Measurements from ENCODE around the gene PARM1.

The PARM1 gene

GRCh38 chr4:74942251-74942917 lies 9.5 kb downstream of the PARM1 start:
- DNase-seq (ENCODE audit: low spot score), result no peak

DNA sequence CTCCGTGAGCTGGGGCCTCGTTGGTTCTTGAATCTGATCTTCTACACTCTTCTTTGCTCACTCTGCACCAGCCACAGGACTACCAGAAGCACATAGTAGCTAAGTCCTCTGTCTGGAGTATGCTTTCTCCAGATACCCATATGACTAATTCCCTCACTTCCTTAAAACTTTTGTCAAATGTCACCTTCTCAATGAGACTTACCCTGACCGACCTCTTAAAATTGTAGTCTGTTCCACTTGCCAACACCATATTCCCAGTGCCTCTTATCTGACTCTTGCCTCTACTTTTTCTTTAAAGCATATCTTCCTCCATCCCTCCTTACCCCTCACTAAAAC lies 10.0 kb downstream of the PARM1 start:
- no peak for DNase-seq (ENCODE audit: low spot score)

GRCh38 chr4:74944354-74944793 lies 11.5 kb downstream of the PARM1 start:
- DNase-seq (ENCODE audit: low spot score), result no peak

DNA sequence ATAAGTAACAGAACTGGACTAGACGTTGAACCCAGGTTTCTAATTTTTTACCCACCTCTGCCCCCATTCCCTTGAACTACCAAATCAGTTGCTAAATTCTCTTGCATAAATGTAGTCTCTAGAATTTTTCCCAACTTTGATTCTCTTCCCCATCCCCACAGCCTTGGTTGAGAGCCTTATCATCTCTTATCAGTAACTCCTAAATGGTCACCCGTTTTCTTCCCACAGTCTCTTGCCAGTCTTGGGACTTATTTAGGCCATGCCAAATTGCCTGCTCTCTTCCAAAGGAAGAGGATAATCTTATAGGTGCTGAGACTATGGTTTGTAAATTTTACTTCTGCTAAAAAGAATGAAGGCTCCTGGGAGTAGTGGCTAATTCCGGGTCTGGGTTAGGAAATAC lies 13.3 kb downstream of the PARM1 start:
- DNase-seq (ENCODE audit: low spot score), result no peak

- no peak for DNase-seq (ENCODE audit: low spot score)
Measured at GRCh38 chr4:74947798-74948197, 14.9 kb downstream of the PARM1 start.

GRCh38 chr4:74948236-74948635 lies 15.3 kb downstream of the PARM1 start:
- DNase-seq (ENCODE audit: low spot score), result no peak

GRCh38 chr4:74950200-74950599 lies 17.3 kb downstream of the PARM1 start:
- DNase-seq (ENCODE audit: low spot score), result no peak

GRCh38 chr4:74950882-74951281 lies 18.0 kb downstream of the PARM1 start:
- DNase-seq (ENCODE audit: low spot score), result no peak

GRCh38 chr4:74953647-74954046 lies 20.7 kb downstream of the PARM1 start:
- no peak for DNase-seq (ENCODE audit: low spot score)

DNA sequence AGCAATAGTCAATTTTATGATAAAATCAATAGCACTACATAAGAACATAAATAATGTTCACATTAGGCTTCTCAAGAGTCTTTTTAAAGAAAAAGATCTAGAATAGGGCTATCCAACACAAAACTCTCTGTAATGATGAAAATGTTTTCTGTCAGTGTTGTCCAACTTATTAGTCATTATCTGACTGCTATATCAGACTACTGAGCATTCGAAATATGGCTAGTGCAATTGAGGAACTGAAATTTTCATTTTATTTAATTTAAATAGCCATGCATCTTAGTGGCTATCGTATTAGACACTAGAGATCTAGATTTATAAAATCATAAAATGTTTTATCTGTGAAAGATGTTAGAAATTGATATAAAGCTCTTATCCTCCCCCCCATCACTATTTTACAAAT lies 26.0 kb downstream of the PARM1 start:
- no peak for DNase-seq (ENCODE audit: low spot score)

DNA sequence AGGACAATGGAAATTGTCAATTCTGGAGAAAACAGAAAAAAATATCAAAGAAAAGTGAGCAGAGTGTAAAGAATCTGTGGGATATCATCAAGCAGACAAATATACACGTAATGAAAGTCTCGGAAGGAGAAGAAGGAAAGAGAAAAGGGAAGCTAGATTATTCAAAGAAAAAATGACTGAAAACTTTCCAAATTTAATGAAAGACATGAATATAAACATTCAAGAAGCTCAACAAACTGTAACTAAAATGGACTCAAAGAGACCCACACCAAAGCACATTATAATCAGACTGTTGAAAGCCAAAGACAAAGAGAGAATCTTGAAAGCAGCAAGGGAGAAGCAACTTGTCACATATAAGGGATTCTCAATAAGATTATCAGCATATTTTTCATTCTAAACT lies 28.3 kb downstream of the PARM1 start:
- DNase-seq (ENCODE audit: low spot score), result no peak

- DNase-seq (ENCODE audit: low spot score), result no peak
Measured at GRCh38 chr4:74962584-74962983, 29.7 kb downstream of the PARM1 start.

DNA sequence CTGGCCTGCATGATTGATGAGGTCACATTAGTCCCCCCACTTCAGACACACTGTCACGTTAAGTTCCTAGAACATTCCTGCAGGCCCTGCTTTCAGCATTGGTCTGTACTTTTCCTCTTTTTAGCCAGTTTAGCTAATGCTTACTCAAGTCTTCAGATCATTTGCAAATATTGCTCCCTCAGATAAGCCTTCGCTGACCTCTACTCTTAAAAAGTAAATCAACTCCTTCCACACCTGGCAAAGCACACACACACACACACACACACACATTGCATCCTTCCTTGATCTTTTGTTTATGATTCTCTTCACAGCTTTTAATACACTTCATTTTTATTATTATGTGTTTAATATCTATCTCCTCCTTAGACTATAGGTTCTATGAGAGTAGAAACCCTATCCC lies 31.4 kb downstream of the PARM1 start:
- DNase-seq (ENCODE audit: low spot score), result no peak

- DNase-seq (ENCODE audit: low spot score), result no peak
Measured at GRCh38 chr4:74967324-74967723, 34.4 kb downstream of the PARM1 start.

DNA sequence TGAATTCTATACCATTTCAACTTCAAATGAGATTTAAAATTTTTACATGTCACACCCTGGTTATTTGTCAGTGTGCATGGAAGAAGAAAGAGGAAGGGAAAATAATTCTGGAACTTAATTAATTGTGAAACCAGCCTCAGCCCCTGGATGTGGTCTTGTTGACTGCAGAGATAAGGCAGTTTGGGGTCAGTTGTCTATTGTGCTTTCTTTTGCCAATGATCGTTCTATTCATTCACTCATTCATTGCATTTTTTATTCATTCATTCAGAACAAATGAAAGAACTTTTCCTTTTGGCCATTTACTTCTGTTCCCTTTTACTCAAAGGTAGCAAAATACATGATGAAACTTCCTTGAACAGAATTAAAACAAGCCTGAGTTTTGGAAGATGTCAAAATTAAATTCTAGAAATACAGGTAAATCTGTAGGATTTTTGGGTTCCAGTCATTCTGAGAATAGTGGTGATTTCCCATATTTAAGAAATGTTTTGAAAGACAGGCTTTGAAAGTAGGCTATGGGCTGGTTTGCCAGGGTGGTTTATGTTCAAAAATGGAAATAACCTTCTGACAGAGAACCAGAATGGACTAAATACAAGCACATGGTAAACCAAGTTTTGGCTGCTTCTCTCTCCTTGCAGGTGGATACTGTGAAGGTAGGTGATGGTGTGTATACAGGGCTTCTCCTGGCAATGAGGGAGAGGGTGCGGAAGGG lies 35.7 kb downstream of the PARM1 start:
- DNase-seq (ENCODE audit: low spot score), result no peak

DNA sequence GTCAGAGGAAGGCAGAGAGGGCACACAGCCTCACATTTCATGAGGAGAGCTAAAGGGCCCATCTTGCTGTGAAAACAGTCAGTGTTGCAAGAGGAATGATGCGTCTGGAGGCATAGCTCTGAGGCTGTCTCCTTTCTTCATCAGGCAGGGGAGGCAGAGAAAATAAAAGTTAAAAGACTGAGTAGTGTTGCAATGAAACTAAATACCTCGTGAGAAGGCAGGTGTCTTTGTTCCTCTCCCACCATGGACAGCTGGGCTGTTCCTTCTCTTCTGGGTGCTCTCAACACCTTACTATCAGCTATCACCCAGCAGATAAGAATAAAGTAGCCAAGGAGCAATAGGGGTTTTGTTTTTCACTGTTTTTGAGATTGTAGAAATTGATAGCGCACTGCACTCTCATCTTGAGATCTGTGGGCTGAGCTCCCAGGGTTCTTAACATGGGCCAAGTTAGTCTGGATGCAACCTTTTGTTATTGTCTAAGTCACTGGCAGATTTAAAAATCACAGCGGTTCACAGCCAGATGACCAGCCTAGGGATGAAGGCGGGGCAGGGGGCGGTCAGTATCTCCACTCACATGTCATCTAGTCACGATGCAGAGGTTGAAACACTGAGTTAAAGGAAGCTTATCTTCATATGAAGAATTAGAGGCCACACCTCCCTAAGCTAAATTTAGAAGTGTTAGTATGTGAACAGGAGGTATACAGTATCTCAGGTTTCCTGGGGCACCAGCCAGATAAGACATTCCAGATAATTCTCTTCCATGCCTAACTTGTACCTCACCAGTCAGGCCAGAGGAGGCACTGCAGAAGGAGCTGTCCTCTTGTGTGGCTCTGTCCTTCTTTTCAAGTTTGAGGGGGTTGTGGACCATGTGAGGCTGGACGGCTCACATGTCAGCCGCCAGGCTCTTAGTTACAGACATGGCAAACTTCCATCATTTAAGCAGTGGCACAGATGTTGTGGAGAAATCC lies 36.9 kb downstream of the PARM1 start:
- no peak for DNase-seq (ENCODE audit: low spot score)

DNA sequence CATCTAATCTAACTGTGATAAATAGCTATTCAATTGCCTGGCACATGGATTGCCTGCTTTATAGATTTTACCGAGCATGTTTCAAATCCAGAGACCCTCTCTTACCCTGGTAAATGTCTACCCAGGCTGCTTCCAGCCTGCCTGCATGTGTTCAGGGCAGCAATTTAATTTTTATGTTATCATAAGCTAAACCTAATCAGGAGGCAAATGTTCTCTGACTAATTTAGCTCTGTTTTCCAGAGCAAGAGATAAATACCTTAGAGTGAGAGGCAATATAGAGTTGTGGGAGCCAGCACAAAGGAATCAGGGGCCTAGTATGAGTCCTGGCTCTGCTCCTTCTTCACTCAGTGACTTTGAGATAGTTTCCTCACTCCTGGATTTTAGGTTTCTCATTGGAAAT lies 37.7 kb downstream of the PARM1 start:
- no peak for DNase-seq (ENCODE audit: low spot score)

DNA sequence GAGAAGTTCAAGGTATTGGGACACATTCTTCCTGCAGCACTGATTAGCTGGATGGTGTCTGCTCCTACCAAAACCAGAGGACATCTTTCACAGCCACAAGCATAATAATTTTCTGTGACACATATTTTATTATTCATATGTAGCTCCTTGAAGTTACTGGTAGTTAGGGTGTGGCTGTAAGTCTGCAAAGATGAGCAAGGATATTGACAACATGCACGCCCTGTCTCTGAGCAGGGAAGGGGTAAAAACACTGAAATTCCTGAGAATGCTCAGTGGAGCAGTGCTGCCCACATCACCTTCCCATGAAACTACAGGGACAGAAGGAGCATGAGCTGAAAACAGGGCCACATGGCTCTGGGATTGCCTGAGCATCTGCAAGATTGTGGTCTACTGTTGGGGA lies 38.9 kb downstream of the PARM1 start:
- DNase-seq (ENCODE audit: low spot score), result no peak

DNA sequence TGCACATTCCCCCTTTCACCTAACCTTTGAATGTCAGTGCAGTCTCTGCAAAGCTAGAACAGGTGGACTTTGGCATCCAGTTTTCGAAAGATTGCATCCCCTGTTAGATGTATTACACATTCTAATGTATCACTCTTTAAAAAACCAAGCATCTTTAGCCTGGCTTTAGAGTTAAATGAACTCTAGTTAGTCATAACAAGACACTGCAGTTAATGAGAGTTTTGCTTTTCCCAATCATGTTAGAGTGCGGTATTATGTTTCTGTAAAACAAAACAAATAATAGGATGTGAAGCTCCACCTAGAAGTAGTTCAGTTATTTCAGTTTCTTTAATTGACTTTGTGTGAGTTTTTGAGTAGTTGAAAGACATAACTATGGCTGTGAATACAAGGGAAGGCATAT lies 42.2 kb downstream of the PARM1 start:
- DNase-seq (ENCODE audit: low spot score), result no peak

DNA sequence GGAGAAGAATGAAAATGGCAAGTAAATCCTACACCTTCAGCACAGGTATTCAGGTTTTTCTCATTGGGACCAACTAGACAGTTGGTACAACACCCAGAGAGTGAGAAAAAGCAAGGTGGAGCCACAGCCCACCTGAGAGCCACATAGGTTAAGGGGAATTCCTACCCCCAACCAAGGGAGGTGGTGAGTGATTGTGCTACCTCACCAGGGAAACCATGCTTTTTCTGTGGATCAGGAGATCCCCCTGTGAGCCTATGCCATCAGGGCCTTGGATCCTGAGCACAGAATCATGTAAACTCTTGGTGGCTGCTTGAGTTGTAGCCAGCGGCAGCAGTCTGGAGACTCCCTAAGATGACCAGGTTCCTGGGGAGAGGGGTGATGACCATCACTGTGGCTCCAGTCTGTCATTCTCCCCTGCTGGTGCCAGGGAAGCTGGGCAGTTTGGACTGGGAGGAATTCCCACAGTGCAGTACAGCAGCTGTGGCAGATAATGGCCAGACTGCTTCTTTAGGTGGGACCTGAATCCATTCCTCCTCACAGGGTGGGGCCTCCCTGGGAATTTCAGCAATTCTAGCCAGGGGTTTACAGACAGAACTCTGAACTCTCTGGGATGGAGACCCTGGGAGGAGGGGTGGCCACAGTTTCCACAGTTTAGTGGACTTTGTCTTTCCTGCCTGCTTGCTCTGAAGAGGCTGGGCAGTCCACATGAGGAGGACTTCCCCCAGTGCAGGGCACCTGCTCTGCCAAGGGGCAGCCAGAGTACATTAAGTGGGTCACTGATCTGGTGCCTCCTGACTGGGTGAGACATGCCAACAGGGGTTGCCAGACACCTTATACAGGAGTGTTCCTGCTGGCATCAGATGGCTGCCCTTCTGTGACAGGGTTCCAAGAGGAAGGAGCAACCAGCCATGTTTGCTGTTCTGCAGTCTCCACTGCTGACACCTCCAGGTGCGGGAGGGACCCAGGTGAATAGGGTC lies 43.2 kb downstream of the PARM1 start:
- DNase-seq (ENCODE audit: low spot score), result no peak

- no peak for DNase-seq (ENCODE audit: low spot score)
Measured at GRCh38 chr4:74982546-74983252, 49.8 kb downstream of the PARM1 start.

Measured in ecto neural progenitor cell (in vitro differentiated cells).